Fibroblast of villous mesenchyme (primary cell): ENCODE measurements around the gene ADCY6. TPM values are rescaled to one million over a fixed set of nuclear protein-coding genes. Genes with fewer than 3 reads are reported as not detected.

ENCODE experiments used
- DNase-seq: peaks from one replicate; pipeline ENCODE4 v3.0.0-alpha.2; 2010; ENCODE audit warnings: low read depth
- H3K4me3 ChIP-seq: 2 replicates; pipeline ENCODE4 v1.5.1; 2011; ENCODE audit warnings: low read depth, mild to moderate bottlenecking, low read length
- total RNA-seq: library from RNA; depleted of rRNA; stranded (reverse); fragments of >200 nt; gene quantifications from 2 replicates; pipeline ENCODE4 v1.2.3, GENCODE V29; 2012
- TF ChIP-seq, protein P1 (sequence below): IDR thresholded peaks from 2 replicates; pipeline ENCODE4 v1.5.1; 2012; ENCODE audit warnings: low read depth, mild to moderate bottlenecking, low read length; ENCODE audit not compliant: insufficient read depth

Gene ADCY6
- total RNA-seq, 1 donor, result 47.1 TPM

DNA sequence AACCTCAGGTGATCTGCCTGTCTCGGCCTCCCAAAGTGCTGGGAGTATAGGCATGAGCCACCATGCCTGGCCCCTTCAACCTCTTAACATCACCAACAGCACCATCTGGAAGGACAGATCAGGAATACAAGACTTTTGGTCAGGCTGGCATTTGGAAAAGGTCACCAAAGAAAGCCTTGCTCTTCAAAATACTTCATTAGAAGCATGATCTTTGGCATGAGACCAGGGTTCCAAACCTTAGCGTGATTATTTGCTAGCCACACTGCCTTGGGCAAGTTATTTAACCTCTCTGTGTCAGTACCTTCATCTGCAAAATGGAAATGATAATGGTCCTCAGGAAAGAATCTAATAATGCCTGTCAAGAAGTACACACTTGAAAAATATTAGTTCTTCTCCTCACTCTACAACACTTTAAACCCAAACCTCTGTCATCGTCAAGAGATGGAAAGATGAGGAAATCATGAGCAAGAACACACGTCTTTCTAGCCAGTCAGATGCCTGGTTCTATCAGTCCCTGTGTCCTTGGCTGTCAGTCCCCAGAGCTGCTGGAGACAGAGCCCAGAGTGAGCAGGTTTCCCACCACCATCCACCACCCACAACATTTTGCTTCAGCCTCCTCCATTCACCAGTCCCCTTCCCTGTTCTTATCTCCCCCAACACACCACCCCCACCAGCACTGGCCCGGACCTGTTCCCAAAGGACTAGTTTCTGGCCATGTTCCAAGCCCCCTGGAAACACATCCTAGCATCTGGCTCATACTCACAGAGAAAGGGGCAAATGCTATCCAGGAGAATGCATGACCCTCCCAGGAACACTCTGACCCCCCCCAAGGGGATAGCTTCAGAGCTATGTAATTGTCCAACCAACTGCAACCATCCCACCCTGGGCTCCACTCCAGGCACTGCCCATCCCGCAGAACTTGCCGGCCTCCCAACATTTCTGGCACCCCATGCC, 2.0 kb downstream of the ADCY6 start:
- peak overlapping the region; percentile 88 for H3K4me3 ChIP-seq
- TF ChIP-seq, protein P1, sequence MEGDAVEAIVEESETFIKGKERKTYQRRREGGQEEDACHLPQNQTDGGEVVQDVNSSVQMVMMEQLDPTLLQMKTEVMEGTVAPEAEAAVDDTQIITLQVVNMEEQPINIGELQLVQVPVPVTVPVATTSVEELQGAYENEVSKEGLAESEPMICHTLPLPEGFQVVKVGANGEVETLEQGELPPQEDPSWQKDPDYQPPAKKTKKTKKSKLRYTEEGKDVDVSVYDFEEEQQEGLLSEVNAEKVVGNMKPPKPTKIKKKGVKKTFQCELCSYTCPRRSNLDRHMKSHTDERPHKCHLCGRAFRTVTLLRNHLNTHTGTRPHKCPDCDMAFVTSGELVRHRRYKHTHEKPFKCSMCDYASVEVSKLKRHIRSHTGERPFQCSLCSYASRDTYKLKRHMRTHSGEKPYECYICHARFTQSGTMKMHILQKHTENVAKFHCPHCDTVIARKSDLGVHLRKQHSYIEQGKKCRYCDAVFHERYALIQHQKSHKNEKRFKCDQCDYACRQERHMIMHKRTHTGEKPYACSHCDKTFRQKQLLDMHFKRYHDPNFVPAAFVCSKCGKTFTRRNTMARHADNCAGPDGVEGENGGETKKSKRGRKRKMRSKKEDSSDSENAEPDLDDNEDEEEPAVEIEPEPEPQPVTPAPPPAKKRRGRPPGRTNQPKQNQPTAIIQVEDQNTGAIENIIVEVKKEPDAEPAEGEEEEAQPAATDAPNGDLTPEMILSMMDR, result no peak
- DNase-seq, result no peak

DNA sequence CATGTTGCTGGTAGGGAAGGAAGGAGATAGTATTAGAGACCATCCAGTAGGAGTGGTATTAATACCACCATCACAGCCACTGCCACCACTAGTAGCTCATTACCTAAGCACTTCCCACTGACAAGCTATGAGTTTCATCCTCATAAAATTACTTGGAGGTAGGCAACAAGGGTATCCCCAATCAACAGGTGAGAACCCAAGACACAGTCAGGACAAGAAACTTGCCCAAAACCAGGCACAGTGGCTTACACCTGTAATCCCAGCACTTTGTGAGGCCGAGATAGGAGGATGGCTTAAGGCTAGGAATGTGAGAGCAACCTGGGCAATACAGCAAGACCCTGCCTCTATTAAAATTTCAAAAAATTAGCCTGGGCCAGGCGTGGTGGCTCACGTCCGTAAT, 5.5 kb downstream of the ADCY6 start:
- TF ChIP-seq, protein P1, result no peak
- H3K4me3 ChIP-seq, result no peak overlapping the region
- no peak for DNase-seq

DNA sequence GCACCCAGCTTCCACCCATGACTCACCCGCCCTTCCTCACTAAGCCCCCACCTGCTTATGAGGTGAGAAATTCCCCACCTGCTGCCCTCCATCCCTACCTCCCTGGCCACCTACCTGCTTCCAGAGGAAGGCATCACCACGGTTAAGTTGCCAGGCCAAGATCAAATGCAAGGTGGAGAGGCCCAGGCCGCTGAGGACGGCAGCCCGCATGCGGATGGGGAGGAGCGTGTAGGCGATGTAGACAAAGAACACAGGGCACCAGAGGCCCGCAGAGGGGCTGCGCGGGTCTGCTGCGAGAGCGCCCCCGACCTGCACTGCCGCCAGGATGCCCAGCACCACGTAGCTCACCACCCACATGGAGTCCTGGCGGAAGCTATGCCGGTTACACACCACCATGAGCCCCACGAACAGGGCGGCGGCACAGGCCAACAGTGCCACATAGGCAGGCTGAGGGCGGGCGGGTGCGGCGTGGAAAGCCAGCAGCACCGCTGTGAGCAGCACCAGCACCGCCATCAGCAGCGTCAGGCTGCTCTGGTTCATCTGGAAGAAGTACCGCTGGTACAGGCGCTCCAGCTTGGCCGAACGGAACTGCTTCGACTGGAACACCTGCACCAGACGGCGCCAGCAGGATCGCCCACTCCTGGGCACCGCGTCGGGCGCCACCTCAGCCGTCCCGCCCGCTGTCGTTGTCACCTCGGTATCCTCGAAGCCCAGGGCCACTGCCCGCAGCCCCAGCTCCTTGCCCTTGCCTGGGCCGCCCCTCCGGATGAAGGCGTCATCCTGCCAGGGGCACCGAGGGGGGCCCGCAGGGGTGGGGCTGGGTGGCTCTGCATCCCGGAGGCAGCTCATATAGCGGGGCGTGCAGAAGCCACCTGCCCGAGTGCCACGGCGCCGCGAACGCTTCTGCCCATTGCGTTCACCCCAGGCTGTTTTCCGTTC, 6.2 kb downstream of the ADCY6 start:
- DNase-seq, result no peak
- H3K4me3 ChIP-seq, result no peak overlapping the region
- TF ChIP-seq, protein P1, result no peak

DNA sequence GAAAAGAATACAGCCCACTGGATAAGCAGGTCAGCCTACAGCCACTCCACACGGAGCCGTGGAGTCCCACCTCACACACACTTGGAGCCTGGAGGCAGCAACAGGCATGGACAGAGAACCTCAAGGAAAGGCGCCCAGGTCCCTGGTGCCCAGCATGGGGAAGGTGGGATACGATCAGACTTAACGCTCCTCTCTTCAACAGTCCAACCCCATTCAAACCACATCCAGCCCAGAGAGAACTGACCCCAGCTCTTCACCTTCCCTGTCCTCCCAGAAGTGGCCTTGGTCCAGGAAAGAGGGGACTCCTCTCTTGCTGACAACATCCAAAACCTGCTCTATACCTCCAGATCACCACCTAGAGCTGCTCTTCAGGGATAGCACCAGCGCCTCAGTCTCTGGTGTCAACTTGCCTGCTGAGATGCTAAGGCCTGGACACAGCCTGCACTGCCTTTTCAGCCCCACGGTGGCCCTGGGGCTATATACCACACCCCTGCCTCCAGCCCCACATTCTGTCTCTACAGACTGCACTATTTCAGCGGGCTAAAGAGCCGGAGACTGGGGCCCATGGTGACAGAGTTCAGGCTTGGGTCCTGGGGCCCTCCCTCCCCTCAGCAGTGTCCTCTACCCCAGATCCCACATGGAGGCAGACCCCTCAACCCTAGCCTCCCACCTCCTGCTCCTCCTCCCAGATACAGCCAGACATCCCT, 7.0 kb downstream of the ADCY6 start:
- TF ChIP-seq, protein P1, result no peak
- no peak for DNase-seq
- H3K4me3 ChIP-seq, result no peak overlapping the region

DNA sequence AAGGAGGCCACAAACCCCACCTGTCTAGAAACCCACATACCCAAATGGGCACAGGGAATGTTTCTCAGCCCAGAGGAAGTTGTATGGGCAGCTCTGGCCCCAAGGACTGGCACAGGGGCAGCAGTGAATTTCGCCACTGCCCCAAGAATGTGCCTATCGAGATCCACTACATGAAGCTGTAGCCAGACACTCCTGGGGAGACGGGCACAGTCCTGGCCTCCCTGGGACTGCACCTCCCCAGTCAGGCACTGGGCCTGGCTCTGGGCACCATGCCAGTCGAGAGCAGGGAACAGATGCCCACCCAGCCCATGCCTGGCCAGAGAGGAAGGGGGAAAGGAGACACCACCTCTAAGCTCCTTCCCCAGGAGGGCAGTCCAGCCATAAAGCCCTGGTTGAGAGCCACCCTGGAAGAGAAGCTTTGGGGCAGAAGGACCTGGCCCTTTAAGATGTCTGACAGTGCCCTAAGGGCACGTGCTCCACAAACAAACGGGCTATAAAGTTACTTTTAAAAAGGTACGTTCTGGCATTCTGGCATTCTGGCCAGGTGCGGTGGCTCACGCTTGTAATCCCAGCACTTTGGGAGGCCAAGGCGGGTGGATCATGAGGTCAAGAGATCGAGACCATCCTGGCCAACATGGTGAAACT, 8.4 kb downstream of the ADCY6 start:
- DNase-seq, result no peak
- no peak overlapping the region for H3K4me3 ChIP-seq
- TF ChIP-seq, protein P1, result no peak

DNA sequence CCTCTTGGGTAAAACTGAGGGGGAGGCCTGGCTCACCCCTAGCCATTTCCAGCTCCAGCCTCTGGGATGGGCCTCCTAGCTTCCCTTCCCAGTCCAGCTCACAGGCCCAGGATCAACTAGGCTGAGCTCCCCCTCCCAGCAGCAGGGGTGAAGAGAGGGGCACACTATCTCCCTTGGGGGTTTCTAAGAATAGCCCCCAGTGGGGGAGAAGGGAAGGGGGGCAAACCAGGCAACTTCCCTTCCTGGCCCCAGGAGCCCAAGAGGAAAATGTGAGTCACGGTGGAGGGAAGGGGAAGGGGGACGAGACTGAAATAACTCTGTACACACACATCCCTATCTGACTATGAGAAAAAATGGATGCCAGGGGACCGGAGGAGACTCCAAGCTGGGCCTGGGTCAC, 9.0 kb downstream of the ADCY6 start:
- peak; percentile 60 for DNase-seq
- H3K4me3 ChIP-seq, result no peak overlapping the region
- TF ChIP-seq, protein P1, result no peak
